ENCODE measurements around the gene MYZAP. TPM values are rescaled to one million over a fixed set of nuclear protein-coding genes. Genes with fewer than 3 reads are reported as not detected.

Gene MYZAP, protein sequence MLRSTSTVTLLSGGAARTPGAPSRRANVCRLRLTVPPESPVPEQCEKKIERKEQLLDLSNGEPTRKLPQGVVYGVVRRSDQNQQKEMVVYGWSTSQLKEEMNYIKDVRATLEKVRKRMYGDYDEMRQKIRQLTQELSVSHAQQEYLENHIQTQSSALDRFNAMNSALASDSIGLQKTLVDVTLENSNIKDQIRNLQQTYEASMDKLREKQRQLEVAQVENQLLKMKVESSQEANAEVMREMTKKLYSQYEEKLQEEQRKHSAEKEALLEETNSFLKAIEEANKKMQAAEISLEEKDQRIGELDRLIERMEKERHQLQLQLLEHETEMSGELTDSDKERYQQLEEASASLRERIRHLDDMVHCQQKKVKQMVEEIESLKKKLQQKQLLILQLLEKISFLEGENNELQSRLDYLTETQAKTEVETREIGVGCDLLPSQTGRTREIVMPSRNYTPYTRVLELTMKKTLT
- under 1 TPM in 6 of 8 experiments, not detected in 2; 0.27 to 0.90 (median 0.46) TPM for total RNA-seq

- peak; percentile 73 to 97 (median 85) for ATAC-seq (replicated peaks in 6 of 8)
- Histone ChIP-seq H3K4me1 (replicated peaks in 1 of 2) (no peaks in the 10 kb centered on the region), H3K27ac (no peak within 1 kb of the TSS), H3K4me3 (peak within 1 kb of the TSS; percentile 26 to 34 (median 32))
- 4% methylated on average over 5 of the region's 58 CpGs; no CpG with 5 or more reads in 9 of the 10 experiments for WGBS, 10 experiments
- in situ Hi-C loops (cut with MboI; ENCODE audit: low pct_unique_long_range_greater_than_20kb in 2 of 9, low sequenced_read_pairs in 9 of 9, unreplicated experiment in 9 of 9) = no loop called here
Observed at GRCh38 chr15:57591822-57592367, at the start of gene MYZAP. Gene MYZAP, plus strand, starts transcription at chr15:57591904. Its CDS starts 131 bp downstream, at chr15:57592035.

GRCh38 chr15:57542505-57542817 is 49.2 kb upstream of the MYZAP start:
- ATAC-seq (replicated peaks in 6 of 8) = no peak
- WGBS, 10 experiments = 0 to 67% (median 23%) methylated on average over 1 to 3 of the region's 4 CpGs; no CpG with 5 or more reads in 4 of the 10 experiments

DNA sequence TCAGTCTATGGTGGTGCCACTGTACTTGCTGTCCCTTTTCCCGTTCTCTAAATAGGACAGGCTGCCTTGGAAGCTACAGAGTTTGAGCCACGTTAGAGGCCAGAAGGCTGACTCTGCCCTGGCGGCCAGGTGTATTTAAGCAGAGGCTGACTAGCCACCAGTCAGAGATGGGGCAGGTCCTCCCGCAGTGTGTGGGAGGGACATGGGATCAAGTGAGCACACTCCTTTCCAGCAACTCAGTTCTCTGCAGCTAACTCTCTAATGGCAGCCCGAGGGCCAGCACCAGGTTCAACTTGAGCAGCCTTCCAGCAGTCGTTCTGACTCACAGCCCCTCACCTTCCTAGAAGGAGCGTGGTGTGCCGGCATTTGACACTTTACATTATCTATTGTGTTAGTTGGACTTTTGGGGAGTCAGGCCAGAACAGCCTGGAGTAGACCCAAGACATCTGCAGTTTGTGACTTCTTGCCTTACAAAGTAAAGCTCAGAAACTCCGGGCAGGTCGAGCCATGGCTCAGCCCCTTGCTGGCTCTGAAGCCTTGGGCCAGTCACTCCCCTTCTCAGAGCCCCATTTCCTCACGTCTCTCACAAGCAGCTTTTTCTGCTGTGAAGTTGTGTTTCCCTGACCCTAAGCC is 46.7 kb upstream of the MYZAP start:
- no peak overlapping the region for H3K4me3 ChIP-seq
- H3K4me1 ChIP-seq (replicated peaks in 1 of 2) = no peaks in the 10 kb centered on the region
- in situ Hi-C loops (cut with MboI; ENCODE audit: low pct_unique_long_range_greater_than_20kb in 2 of 9, low sequenced_read_pairs in 9 of 9, unreplicated experiment in 9 of 9) = loop anchor here in 5 of 9 experiments (10.0 to 25.0 kb wide), 3 partner anchors 200 to 1058 kb away; no protein-coding TSS in a partner anchor
- 74 to 96% (median 90%) methylated on average over 2 to 4 of the region's 11 CpGs; no CpG with 5 or more reads in 5 of the 10 experiments for WGBS, 10 experiments
- H3K27ac ChIP-seq = no peak overlapping the region
- no peak for ATAC-seq (replicated peaks in 6 of 8)

More at GRCh38 chr15:57542505-57542817, 49.2 kb upstream of the MYZAP start:
- Histone ChIP-seq H3K4me1 (replicated peaks in 1 of 2) (peaks cover 0 to 13% of the 10 kb centered on the region in 2 donors), H3K4me3 (no peak overlapping the region), H3K27ac (no peak overlapping the region)
- in situ Hi-C loops (cut with MboI; ENCODE audit: low pct_unique_long_range_greater_than_20kb in 2 of 9, low sequenced_read_pairs in 9 of 9, unreplicated experiment in 9 of 9) = loop anchor here in 5 of 9 experiments (10.0 to 25.0 kb wide), 3 partner anchors 198 to 1055 kb away; no protein-coding TSS in a partner anchor

- Histone ChIP-seq H3K27ac (no peak overlapping the region), H3K4me3 (no peak overlapping the region), H3K4me1 (replicated peaks in 1 of 2) (peaks cover 0 to under 1% of the 10 kb centered on the region in 2 donors)
- in situ Hi-C loops (cut with MboI; ENCODE audit: low pct_unique_long_range_greater_than_20kb in 2 of 9, low sequenced_read_pairs in 9 of 9, unreplicated experiment in 9 of 9) = loop anchor here in 5 of 9 experiments (10.0 to 25.0 kb wide), 3 partner anchors 201 to 1059 kb away; no protein-coding TSS in a partner anchor
- no peak for ATAC-seq (replicated peaks in 6 of 8)
- 20 to 100% (median 79%) methylated on average over 1 to 6 of the region's 8 CpGs; no CpG with 5 or more reads in 4 of the 10 experiments for WGBS, 10 experiments
Observed at GRCh38 chr15:57545995-57546394, 45.7 kb upstream of the MYZAP start.

GRCh38 chr15:57547243-57547755 is 44.4 kb upstream of the MYZAP start:
- peak in 1 of 8 experiments; percentile 36 for ATAC-seq (replicated peaks in 6 of 8)
- in situ Hi-C loops (cut with MboI; ENCODE audit: low pct_unique_long_range_greater_than_20kb in 2 of 9, low sequenced_read_pairs in 9 of 9, unreplicated experiment in 9 of 9) = loop anchor here in 5 of 9 experiments (10.0 to 25.0 kb wide), 3 partner anchors 202 to 1060 kb away; no protein-coding TSS in a partner anchor
- no peak overlapping the region for H3K4me3 ChIP-seq
- peaks cover 0 to 8% of the 10 kb centered on the region in 2 donors for H3K4me1 ChIP-seq (replicated peaks in 1 of 2)
- WGBS, 10 experiments = 30 to 88% (median 74%) methylated on average over 1 to 4 of the region's 11 CpGs; no CpG with 5 or more reads in 2 of the 10 experiments
- H3K27ac ChIP-seq = no peak overlapping the region

DNA sequence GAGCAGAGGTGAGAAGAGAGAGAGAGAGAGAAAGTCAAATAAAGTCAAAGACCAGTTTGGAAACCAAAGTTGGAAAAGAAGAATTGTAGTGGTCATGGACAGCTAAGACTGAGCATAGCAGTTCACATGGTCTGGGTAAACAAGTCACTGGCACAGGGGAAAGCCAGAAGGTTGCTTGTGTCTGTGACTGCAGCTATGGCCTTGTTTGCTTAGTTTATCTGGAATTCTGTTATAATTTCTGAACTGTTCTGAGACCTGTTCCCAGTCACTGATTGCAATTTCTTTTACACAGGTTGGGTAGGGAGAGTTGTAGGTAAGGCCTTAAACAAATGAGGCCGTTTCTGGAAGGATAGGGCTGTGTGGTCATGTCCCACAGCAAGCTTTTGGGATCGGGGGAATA is 43.4 kb upstream of the MYZAP start:
- H3K4me1 ChIP-seq (replicated peaks in 1 of 2) = peaks cover 0 to 8% of the 10 kb centered on the region in 2 donors
- no peak for ATAC-seq (replicated peaks in 6 of 8)
- in situ Hi-C loops (cut with MboI; ENCODE audit: low pct_unique_long_range_greater_than_20kb in 2 of 9, low sequenced_read_pairs in 9 of 9, unreplicated experiment in 9 of 9) = loop anchor here in 5 of 9 experiments (10.0 to 25.0 kb wide), 3 partner anchors 204 to 1061 kb away; no protein-coding TSS in a partner anchor
- no peak overlapping the region for H3K4me3 ChIP-seq
- H3K27ac ChIP-seq = no peak overlapping the region
- 21 to 100% (median 48%) methylated on average over 1 to 2 of the region's 2 CpGs; no CpG with 5 or more reads in 2 of the 10 experiments for WGBS, 10 experiments

DNA sequence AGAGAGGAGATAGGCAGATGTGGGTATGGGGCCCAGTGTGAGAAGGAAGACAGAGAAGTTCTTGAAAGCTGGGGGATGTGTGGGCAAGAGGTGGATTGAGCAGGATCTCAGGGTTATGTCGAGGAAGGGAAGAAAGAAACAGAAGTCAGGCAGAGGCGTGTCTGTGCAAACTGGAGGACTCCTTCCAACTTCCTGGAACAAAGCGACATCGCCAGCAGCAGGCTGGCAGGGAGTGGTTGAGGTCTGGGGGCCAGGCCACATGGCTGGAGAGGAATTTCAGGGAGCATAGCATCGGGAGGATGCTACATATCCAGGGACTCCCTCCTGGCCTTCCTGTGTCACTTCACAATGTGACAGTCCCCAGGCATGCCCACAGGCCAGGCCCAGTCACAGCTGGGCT is 42.9 kb upstream of the MYZAP start:
- WGBS, 10 experiments = 40 to 100% (median 89%) methylated on average over 1 to 3 of the region's 5 CpGs; no CpG with 5 or more reads in 5 of the 10 experiments
- peaks cover 0 to 8% of the 10 kb centered on the region in 2 donors for H3K4me1 ChIP-seq (replicated peaks in 1 of 2)
- H3K4me3 ChIP-seq = no peak overlapping the region
- in situ Hi-C loops (cut with MboI; ENCODE audit: low pct_unique_long_range_greater_than_20kb in 2 of 9, low sequenced_read_pairs in 9 of 9, unreplicated experiment in 9 of 9) = loop anchor here in 5 of 9 experiments (10.0 to 25.0 kb wide), 3 partner anchors 204 to 1062 kb away; no protein-coding TSS in a partner anchor
- ATAC-seq (replicated peaks in 6 of 8) = peak in 1 of 8 experiments; percentile 48
- no peak overlapping the region for H3K27ac ChIP-seq

- no peak for ATAC-seq (replicated peaks in 6 of 8)
- peaks cover 5 to 8% of the 10 kb centered on the region in 2 donors for H3K4me1 ChIP-seq (replicated peaks in 1 of 2)
- H3K27ac ChIP-seq = no peak overlapping the region
- no peak overlapping the region for H3K4me3 ChIP-seq
- in situ Hi-C loops (cut with MboI; ENCODE audit: low pct_unique_long_range_greater_than_20kb in 2 of 9, low sequenced_read_pairs in 9 of 9, unreplicated experiment in 9 of 9) = loop anchor here in 7 of 9 experiments (10.0 to 25.0 kb wide), 4 partner anchors 205 to 1063 kb away; partner anchors contain the start of gene ALDH1A2 (in 3 of the 7)
- 60 to 94% (median 86%) methylated on average over 1 to 6 of the region's 6 CpGs; no CpG with 5 or more reads in 3 of the 10 experiments for WGBS, 10 experiments
Observed at GRCh38 chr15:57549935-57550334, 41.8 kb upstream of the MYZAP start.

- Histone ChIP-seq H3K27ac (no peak overlapping the region), H3K4me1 (replicated peaks in 1 of 2) (peaks cover 5 to 8% of the 10 kb centered on the region in 2 donors), H3K4me3 (no peak overlapping the region)
- WGBS, 10 experiments = 0 to 100% (median 85%) methylated on average over 1 to 4 of the region's 4 CpGs; no CpG with 5 or more reads in 2 of the 10 experiments
- in situ Hi-C loops (cut with MboI; ENCODE audit: low pct_unique_long_range_greater_than_20kb in 2 of 9, low sequenced_read_pairs in 9 of 9, unreplicated experiment in 9 of 9) = loop anchor here in 3 of 9 experiments (25.0 kb wide), 1 partner anchor 512 kb away; the partner anchor contains the start of gene ALDH1A2 (in 3 of the 3)
- ATAC-seq (replicated peaks in 6 of 8) = no peak
Observed at GRCh38 chr15:57550640-57551039, 41.1 kb upstream of the MYZAP start.

- peak in 6 of 8 experiments; percentile 12 to 85 (median 56) for ATAC-seq (replicated peaks in 6 of 8)
- in situ Hi-C loops (cut with MboI; ENCODE audit: low pct_unique_long_range_greater_than_20kb in 2 of 9, low sequenced_read_pairs in 9 of 9, unreplicated experiment in 9 of 9) = loop anchor here in 3 of 9 experiments (25.0 kb wide), 1 partner anchor 510 kb away; the partner anchor contains the start of gene ALDH1A2 (in 3 of the 3)
- 0 to 79% (median 55%) methylated on average over 1 to 14 of the region's 16 CpGs for WGBS, 10 experiments
- Histone ChIP-seq H3K27ac (no peak overlapping the region), H3K4me3 (no peak overlapping the region), H3K4me1 (replicated peaks in 1 of 2) (peaks cover 5 to 8% of the 10 kb centered on the region in 2 donors)
Observed at GRCh38 chr15:57551715-57552677, 39.7 kb upstream of the MYZAP start.

DNA sequence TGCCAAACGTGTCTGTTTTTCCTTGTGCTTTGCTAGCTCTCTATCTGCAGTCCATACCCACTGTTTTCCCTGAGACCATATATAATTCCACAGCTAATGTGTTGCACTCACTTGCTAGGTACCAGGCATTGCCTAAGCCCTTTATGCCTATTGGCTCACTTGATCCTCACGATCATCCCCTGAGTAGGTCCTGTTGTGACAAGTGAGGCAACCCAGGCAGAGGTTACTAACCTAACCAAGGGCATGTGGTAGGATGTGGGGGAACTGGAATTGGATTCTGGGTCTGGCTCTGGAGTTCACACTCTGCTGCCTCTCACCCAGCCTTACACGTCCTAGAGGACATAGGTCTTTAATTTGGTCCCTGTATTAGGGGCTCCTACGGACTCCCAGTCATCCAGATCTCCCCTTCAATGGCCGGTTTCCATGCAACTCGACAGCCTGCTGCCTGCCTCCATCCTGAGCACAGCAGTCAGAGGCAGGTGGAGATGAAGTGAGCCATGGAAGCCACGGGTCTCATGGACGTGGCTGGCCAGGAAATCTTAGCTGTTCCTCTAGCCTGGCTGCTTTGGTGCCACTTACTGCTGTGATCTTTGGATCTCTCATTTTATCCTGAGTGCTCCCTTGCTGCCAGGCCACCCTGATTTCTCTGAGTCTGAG is 38.9 kb upstream of the MYZAP start:
- peaks cover 5 to 8% of the 10 kb centered on the region in 2 donors for H3K4me1 ChIP-seq (replicated peaks in 1 of 2)
- WGBS, 10 experiments = 45 to 100% (median 87%) methylated on average over 1 to 5 of the region's 8 CpGs; no CpG with 5 or more reads in 2 of the 10 experiments
- no peak overlapping the region for H3K4me3 ChIP-seq
- in situ Hi-C loops (cut with MboI; ENCODE audit: low pct_unique_long_range_greater_than_20kb in 2 of 9, low sequenced_read_pairs in 9 of 9, unreplicated experiment in 9 of 9) = loop anchor here in 3 of 9 experiments (25.0 kb wide), 1 partner anchor 509 kb away; the partner anchor contains the start of gene ALDH1A2 (in 3 of the 3)
- no peak for ATAC-seq (replicated peaks in 6 of 8)
- H3K27ac ChIP-seq = no peak overlapping the region
